Lower leg skin (tissue), 3 donors: ENCODE measurements around the gene RASGEF1B.

Experiments
- CTCF ChIP-seq, 3 donors: fragments of 450-650 bp; IDR thresholded peaks; one replicate each; pipeline ENCODE4 v1.5.1; 2016; ENCODE audit warnings: antibody characterized with exemption in 3 of 3, mild to moderate bottlenecking in 3 of 3, moderate library complexity in 2 of 3
- POLR2A ChIP-seq, 2 donors: fragments of 450-650 bp; IDR thresholded peaks; one replicate each; pipeline ENCODE4 v1.6.1; 2016 to 2017; ENCODE audit warnings: antibody characterized with exemption in 2 of 2, mild to moderate bottlenecking in 1 of 2, moderate library complexity in 1 of 2

GRCh38 chr4:81452452-81453006 is 19.2 kb downstream of the RASGEF1B start:
- no peak for TF ChIP-seq CTCF (IDR thresholded peaks at IDR 0.05)
- TF ChIP-seq POLR2A (IDR thresholded peaks at IDR 0.05): no peak
